ENCODE data around the gene LAMA2. TPM values are rescaled to one million over a fixed set of nuclear protein-coding genes. Genes with fewer than 3 reads are reported as not detected.

The LAMA2 gene
- total RNA-seq, 1 experiment from 2014 or later = 3.3 TPM

DNA sequence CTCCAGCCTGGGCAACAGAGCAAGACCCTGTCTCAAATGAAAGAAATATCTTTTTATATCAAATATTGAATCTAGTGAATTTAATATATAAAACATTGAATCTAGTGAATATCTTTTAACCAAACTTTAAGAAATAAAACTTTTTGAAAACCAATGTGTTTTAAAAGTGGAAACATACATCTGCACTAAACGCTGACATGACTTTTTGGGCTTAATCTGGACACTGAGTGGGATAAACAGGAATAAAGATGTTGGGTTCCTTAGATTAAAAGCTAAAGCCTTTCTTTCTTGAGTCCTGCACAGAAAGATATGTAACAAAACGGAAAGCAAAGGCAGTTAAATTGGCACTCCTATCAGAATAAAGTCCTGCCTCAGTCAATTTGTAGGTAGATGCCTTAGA lies 636.8 kb downstream of the LAMA2 start:
- Histone ChIP-seq H3K4me3 (no peak overlapping the region), H3K4me1 (replicated peaks) (no peaks in the 10 kb centered on the region), H3K36me3 (no peaks in the 10 kb centered on the region), H3K9me3 (replicated peaks) (no peaks in the 10 kb centered on the region), H3K27me3 (replicated peaks) (no peaks in the 10 kb centered on the region), H3K27ac (no peak overlapping the region)
- DNase-seq (ENCODE audit: low read depth in 1 of 2, low spot score in 2 of 2) = no peak

DNA sequence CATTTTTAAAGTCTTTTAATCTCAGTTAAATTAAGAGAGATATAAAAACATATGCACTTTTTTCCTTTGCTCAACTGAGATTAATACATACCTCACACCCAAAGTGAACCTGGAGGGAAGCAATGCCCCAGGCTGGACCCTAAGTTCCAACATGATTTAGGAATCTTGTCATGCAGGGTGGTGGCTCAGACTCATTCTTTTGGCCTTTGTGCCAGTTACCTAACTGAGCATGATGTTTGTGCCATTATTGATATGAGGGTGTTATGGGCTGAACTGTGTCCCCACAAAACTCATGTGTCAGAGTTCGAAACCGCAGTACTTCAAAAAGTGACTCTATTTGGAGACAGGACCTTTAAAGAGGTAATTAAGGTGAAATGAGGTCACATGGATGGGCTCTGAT lies 639.0 kb downstream of the LAMA2 start:
- Histone ChIP-seq H3K4me3 (no peak overlapping the region), H3K27me3 (replicated peaks) (no peaks in the 10 kb centered on the region), H3K9me3 (replicated peaks) (no peaks in the 10 kb centered on the region), H3K27ac (no peak overlapping the region), H3K36me3 (no peaks in the 10 kb centered on the region), H3K4me1 (replicated peaks) (peaks cover 5% of the 10 kb centered on the region; the same call in 1 of the 2 replicates)
- DNase-seq (ENCODE audit: low read depth in 1 of 2, low spot score in 2 of 2) = no peak

DNA sequence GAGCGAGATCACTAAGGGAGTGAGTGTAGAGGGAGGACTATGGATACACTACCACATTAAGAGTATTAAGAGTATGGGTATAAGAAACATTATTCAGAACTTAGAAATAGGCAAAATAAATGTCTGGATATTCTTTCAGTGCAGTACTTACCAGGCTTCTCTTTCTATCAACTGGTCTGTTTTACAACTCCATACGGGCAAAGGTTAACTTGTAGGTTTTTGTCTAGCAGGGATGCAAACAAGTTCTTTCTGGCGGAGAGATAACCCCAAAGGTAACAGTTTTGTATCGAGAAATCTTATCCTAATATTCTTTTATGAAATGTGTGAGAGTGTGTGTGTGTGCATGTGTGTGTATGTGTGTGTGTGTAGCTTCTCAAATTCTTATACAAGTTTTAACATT lies 640.9 kb downstream of the LAMA2 start:
- Histone ChIP-seq H3K9me3 (replicated peaks) (no peaks in the 10 kb centered on the region), H3K4me1 (replicated peaks) (peaks cover 5% of the 10 kb centered on the region; the same call in 1 of the 2 replicates), H3K27me3 (replicated peaks) (no peaks in the 10 kb centered on the region), H3K27ac (no peak overlapping the region), H3K4me3 (no peak overlapping the region), H3K36me3 (no peaks in the 10 kb centered on the region)
- DNase-seq (ENCODE audit: low read depth in 1 of 2, low spot score in 2 of 2) = no peak

DNA sequence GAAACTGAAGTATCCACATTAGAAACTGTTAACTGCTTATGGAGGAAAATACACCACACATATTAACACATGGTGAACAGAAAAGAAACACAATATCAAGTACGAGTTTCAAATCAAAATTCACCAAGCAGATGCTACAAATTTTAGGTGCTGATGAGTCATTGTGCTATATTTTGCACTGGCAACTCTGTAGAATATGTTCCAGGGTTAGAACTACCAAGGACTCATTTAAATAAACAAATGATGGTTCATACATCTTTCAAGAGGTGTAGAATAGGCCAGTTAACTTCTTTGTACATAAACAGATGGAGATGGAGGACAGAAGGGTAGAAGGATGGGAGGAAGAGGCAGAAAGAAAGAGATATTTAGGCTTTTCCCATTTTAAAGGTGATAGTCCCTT lies 642.1 kb downstream of the LAMA2 start:
- H3K27me3 ChIP-seq (replicated peaks) = no peaks in the 10 kb centered on the region
- peak in 1 of 2 experiments; percentile 14 for DNase-seq (ENCODE audit: low read depth in 1 of 2, low spot score in 2 of 2)
- H3K9me3 ChIP-seq (replicated peaks) = no peaks in the 10 kb centered on the region
- H3K4me3 ChIP-seq = no peak overlapping the region
- no peaks in the 10 kb centered on the region for H3K36me3 ChIP-seq
- no peak overlapping the region for H3K27ac ChIP-seq
- H3K4me1 ChIP-seq (replicated peaks) = peaks cover 5% of the 10 kb centered on the region; the same call in 1 of the 2 replicates

DNA sequence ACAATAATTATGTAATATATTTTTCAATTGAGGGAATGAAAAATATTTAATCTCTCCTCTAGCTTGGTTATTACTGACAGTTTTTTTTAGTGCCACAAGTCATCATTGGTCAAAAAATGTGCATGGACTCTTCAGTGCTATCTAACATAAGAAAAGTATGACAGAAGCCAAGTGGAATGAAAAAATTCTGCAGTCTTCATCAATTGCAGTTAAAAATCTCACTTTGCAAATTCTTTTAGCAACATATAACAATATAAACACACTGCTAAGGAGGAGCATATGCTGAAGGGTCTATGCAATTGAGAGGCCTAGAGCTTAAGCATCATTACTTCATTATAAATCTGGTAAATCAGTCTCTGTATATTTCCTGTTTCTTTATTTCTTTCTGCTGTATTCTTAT lies 652.0 kb downstream of the LAMA2 start:
- Histone ChIP-seq H3K36me3 (no peaks in the 10 kb centered on the region), H3K4me3 (no peak overlapping the region), H3K27me3 (replicated peaks) (no peaks in the 10 kb centered on the region), H3K4me1 (replicated peaks) (no peaks in the 10 kb centered on the region), H3K9me3 (replicated peaks) (no peaks in the 10 kb centered on the region; the same call in 1 of the 2 replicates), H3K27ac (no peak overlapping the region)
- DNase-seq (ENCODE audit: low read depth in 1 of 2, low spot score in 2 of 2) = no peak

DNA sequence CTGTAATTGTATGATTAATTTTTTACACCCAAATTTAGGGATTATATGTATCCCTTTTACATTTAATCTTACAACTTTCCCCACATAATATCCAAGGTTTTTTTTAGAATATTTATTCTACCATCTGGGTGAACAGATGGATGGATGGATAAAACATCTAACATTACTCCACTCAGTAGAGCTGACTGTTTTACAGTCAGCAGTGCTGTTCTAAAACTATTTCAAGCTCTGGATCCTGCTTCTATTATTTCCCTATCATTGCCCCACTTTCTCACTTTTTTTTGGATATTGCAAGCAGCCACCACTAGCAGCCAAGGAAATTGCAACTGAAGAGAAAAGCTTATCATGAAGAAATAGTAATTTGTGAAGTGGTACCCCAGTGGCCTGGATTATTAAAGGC lies 653.3 kb downstream of the LAMA2 start:
- Histone ChIP-seq H3K36me3 (no peaks in the 10 kb centered on the region), H3K4me1 (replicated peaks) (no peaks in the 10 kb centered on the region), H3K27me3 (replicated peaks) (no peaks in the 10 kb centered on the region), H3K4me3 (no peak overlapping the region), H3K27ac (no peak overlapping the region), H3K9me3 (replicated peaks) (no peaks in the 10 kb centered on the region; the same call in 1 of the 2 replicates)
- no peak for DNase-seq (ENCODE audit: low read depth in 1 of 2, low spot score in 2 of 2)

DNA sequence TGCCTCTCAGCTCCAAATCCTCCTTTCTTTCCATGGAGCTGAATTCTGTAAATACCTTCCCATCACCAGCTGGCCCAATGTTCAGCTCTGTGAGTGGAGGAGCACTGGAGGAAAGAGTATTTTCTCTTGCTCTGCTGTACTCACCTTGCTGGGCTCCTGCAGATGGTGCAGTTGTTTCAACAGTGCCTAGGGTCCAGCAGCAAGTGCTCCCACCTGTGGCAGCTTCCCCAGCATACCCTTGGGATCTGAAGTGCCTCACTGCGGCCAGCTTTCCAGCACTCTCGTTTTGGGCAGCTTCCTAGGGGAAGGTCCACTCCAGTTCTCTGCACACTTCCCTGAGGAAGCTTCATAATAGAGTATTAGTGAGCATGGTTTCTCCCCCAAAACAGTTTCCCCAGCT lies 656.1 kb downstream of the LAMA2 start:
- Histone ChIP-seq H3K27me3 (replicated peaks) (no peaks in the 10 kb centered on the region), H3K36me3 (no peaks in the 10 kb centered on the region), H3K27ac (no peak overlapping the region), H3K4me1 (replicated peaks) (no peaks in the 10 kb centered on the region), H3K4me3 (no peak overlapping the region), H3K9me3 (replicated peaks) (no peaks in the 10 kb centered on the region)
- DNase-seq (ENCODE audit: low read depth in 1 of 2, low spot score in 2 of 2) = no peak

DNA sequence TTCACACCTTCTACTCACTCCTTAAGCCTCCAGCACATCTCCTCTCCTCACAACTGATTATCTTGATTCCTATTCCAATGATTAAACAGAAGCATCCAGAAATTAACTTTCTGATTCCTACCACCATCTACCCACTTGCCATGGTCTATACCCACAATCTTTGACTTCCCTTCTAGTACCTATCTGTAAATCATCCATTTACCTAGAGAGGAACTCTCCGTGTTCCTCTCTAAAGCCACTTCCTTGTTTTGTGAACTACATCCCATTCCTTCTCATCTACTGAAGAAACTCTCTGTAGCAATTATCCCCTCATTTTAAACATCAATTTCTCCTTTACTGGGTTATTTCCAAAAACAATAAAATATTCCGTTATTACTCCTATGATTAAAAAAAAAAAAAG lies 659.8 kb downstream of the LAMA2 start:
- Histone ChIP-seq H3K27ac (no peak overlapping the region), H3K36me3 (no peaks in the 10 kb centered on the region), H3K27me3 (replicated peaks) (no peaks in the 10 kb centered on the region), H3K4me1 (replicated peaks) (no peaks in the 10 kb centered on the region), H3K4me3 (no peak overlapping the region), H3K9me3 (replicated peaks) (no peaks in the 10 kb centered on the region)
- no peak for DNase-seq (ENCODE audit: low read depth in 1 of 2, low spot score in 2 of 2)

DNA sequence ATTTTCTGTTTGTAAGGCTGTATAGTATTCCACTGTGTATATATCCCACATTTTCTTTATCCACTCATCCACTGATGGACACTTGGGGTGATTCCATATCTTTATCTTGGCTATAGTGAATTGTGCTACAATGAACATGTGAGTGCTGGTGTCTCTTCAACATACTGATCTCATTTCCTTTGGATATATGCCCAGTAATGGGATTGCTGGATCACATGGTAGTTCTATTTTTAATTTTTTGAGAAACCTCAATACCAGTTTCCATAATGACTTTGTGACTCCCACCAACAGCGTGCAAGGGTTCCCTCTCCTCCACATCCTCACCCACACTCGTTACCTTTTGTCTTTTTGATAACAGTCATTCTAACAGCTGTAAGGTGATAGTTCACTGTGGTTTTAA lies 661.0 kb downstream of the LAMA2 start:
- no peak overlapping the region for H3K27ac ChIP-seq
- no peaks in the 10 kb centered on the region for H3K4me1 ChIP-seq (replicated peaks)
- H3K27me3 ChIP-seq (replicated peaks) = no peaks in the 10 kb centered on the region
- no peak overlapping the region for H3K4me3 ChIP-seq
- no peaks in the 10 kb centered on the region for H3K36me3 ChIP-seq
- DNase-seq (ENCODE audit: low read depth in 1 of 2, low spot score in 2 of 2) = no peak
- H3K9me3 ChIP-seq (replicated peaks) = no peaks in the 10 kb centered on the region

DNA sequence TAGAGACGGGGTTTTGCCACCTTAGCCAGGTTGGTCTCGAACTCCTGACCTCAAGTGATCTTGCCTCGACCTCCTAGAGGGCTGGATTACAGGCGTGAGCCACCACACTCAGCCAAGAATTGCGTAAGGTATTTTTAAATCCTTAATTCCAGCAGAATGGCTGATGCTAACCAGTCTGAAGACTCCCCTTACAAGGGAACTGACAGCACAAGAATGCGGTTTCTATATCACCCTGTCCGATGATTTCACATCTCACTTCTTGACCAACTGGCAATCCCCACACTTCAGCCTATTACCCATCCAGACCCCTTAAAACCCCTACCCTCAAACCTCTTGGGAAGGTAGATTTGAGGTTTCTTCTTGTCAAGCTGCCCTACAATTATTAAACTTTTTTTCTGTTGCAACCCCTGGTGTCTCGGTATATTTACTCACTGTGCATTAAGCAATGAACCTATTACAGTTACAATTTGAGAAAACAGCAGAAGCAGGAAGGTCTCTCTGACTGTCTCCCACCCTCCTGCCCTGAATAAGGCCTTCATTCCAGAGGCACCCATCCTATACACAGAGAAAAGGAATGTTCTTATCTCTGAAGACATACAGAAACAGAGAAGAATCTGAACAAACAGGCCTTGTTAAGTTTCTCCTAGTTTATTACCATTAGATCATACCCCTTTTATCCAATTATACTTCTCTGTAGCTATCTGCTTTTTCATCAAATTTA lies 662.1 kb downstream of the LAMA2 start:
- Histone ChIP-seq H3K36me3 (no peaks in the 10 kb centered on the region), H3K27me3 (replicated peaks) (no peaks in the 10 kb centered on the region), H3K4me3 (no peak overlapping the region), H3K9me3 (replicated peaks) (no peaks in the 10 kb centered on the region), H3K4me1 (replicated peaks) (no peaks in the 10 kb centered on the region), H3K27ac (no peak overlapping the region)
- no peak for DNase-seq (ENCODE audit: low read depth in 1 of 2, low spot score in 2 of 2)

DNA sequence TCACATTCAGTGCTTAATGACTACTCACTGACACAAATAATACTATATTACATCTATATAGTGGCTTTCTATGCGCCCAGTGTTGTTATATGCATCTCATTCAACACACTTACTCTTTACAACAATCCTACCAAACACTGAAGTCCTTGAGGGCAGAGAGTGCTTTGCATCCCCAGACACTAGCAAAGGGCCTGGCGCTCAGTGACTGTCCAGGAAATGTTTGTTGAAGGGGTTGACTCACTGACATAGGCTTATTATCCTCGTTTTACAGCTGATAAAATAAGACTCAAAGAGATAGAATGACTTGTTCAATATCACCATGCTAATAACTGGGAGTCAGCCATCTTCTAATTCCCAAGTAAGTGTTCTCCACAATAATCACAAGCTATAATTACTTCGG lies 663.8 kb downstream of the LAMA2 start:
- H3K9me3 ChIP-seq (replicated peaks) = no peaks in the 10 kb centered on the region
- no peak for DNase-seq (ENCODE audit: low read depth in 1 of 2, low spot score in 2 of 2)
- no peaks in the 10 kb centered on the region for H3K36me3 ChIP-seq
- no peak overlapping the region for H3K27ac ChIP-seq
- H3K4me1 ChIP-seq (replicated peaks) = no peaks in the 10 kb centered on the region
- no peaks in the 10 kb centered on the region for H3K27me3 ChIP-seq (replicated peaks)
- no peak overlapping the region for H3K4me3 ChIP-seq

DNA sequence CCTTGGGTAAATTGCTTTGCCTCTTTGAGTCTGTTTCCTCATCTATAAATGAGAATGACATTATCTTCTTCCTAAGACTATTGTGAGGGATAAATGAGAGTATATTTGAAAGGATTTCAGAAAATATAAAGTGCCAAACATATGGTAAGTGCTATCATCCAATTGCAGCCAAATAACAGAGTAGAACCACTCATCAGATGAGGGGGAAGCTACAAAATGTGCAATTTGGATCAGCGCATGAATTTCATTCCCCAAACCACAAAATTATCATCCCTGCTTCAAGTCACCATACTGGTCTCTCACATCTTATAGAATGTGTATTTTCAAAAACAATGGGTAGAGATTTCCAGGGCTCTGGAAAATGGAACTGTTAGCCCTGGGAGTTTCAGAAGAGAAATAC lies 668.5 kb downstream of the LAMA2 start:
- Histone ChIP-seq H3K4me1 (replicated peaks) (no peaks in the 10 kb centered on the region), H3K9me3 (replicated peaks) (no peaks in the 10 kb centered on the region), H3K27ac (no peak overlapping the region), H3K36me3 (no peaks in the 10 kb centered on the region), H3K4me3 (no peak overlapping the region), H3K27me3 (replicated peaks) (no peaks in the 10 kb centered on the region; the same call in 1 of the 2 replicates)
- DNase-seq (ENCODE audit: low read depth in 1 of 2, low spot score in 2 of 2) = no peak

DNA sequence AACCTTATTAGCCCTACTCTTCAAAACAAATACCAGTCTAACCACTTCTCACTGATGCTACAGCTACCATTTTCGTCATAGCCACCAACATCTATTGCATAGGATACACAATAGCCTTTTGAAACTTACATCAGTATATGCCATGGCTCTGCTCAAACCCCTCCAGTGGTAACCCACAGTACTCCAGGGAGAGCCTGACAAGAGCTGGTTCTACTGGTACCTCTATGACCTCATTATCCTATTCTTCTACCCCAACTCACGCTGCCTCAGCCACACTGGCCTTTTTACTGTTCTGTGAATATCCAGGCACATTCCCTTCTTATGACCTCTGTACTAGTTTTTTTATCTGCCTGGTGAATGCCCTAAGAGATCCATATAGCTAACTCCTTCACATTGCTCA lies 669.5 kb downstream of the LAMA2 start:
- no peaks in the 10 kb centered on the region for H3K36me3 ChIP-seq
- no peak overlapping the region for H3K27ac ChIP-seq
- H3K9me3 ChIP-seq (replicated peaks) = no peaks in the 10 kb centered on the region
- H3K4me3 ChIP-seq = no peak overlapping the region
- no peaks in the 10 kb centered on the region; the same call in 1 of the 2 replicates for H3K27me3 ChIP-seq (replicated peaks)
- no peaks in the 10 kb centered on the region for H3K4me1 ChIP-seq (replicated peaks)
- no peak for DNase-seq (ENCODE audit: low read depth in 1 of 2, low spot score in 2 of 2)

DNA sequence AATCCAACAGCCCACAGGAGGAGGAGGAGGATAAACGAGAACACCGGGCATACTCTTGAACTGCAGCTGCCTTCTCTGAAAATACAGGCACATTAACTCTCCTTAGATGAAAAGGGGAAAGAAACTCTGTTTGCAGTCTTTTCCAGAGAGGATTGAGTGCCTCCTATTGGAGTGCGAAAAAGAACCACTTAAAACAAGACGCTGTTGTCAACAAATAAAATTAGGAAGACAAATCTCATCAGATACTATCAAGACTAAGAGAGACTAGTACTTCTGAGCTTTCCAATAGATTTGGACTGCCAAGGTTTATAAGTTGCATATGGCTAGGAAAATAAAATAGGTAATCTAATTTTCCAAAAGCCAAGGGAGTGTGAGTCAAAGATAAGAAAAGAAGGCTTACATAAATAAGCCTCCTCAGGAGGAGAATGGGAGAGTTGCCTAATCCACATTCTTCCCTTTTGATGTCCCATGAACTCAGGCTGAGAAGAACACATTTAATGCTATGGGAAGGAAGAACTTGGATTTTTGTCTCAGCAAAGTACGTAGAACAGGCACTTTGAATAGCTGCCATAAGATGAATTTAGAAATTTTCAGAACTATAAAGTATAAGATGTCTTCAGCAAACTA lies 672.4 kb downstream of the LAMA2 start:
- Histone ChIP-seq H3K36me3 (no peaks in the 10 kb centered on the region), H3K9me3 (replicated peaks) (no peaks in the 10 kb centered on the region), H3K4me1 (replicated peaks) (no peaks in the 10 kb centered on the region), H3K27me3 (replicated peaks) (no peaks in the 10 kb centered on the region; the same call in 1 of the 2 replicates), H3K27ac (no peak overlapping the region), H3K4me3 (no peak overlapping the region)
- DNase-seq (ENCODE audit: low read depth in 1 of 2, low spot score in 2 of 2) = no peak
